NCI-H146 treated with DMSO at 0.1 percent for 48 hours (cell line): ENCODE results near the gene HDAC9.
"Not testable (repeated sequence)": the region's sequence is repeated elsewhere in the genome, so short reads cannot be mapped to it uniquely, and the experiment has no call there.

Experiments used
- DNase-seq: peaks from one replicate; lab custom pipeline; 2025; ENCODE audit not compliant: unreplicated experiment; lab: John Stamatoyannopoulos, UW

HDAC9 gene

DNA sequence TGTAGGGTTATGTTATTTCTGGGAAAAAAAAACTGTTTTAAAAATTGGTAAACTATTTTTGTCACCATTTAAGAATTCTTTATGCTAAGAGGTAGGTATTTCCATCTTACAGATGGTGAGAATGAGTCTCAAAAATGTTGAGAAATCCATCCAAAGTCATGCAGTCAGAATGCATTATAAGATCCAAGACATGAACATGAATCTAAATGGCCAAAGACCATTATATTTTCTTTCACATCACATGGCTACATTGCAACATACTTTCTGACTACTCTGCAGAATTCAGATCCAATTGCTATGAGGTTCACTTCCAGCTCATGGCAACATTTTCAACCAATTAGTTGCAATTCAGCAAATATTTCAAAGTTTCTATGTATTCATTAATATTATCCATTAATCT lies 440.7 kb downstream of the HDAC9 start:
- DNase-seq, result no peak

DNA sequence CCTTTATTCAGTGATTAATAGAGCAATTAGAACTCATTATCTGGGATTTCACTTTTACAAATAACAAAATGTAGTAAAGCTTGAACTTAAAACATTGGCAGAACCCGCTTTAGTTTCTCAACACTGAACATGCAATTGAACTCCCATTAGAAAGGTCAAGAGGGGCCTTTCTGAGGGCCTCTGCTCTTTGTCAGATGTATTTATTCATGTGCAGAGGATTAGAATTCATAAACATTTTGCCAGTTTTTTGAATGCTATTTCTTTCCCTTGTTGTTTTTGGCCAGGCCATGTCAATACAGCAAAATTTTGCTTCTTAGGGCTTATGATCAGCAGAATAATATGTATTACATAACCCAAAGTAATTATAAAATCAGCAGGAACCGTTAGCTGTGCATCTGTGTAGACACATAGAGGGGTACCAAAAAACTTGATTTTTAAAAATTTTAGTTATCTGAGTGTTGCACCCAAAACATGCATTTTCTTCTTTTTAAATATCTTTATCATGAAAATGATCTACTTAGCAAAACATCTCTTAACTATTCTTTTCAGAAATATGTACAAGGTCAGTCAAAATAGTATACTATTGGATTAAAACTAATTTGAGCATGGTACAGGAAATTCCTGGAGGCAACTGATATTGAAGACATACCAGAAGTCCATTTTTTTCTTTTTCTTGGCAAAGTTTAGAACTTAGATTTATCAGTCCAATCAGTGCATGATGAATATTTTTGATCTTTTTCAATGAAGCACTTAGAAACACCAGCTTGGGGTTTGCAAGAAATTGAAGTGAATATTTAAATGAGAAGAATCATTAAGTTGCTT lies 444.4 kb downstream of the HDAC9 start:
- DNase-seq, result no peak

DNA sequence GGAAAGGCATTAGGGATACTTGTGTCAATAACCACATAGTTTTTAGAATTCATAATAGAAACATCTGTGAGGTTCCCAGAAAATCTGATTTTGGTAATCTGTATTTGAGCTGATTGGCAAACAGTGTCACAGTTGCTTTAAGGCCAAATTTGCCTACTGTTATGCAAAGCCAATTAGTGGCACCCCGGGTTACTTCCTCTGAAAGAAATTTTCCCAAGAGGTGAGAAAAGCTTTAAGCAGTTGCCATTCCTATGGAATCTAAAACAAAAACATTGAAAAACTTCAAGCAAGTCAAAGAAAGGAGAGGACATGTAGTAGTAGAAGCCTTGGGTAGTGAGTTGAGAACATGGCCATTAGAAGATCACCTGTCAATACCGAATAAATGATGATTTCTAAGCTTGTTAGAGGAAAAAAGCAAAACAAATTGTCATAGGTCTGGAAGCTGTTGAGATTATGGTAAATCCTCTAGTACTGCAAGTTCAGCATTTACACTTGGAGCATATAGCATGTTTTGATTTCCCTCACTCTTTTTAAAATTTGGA lies 445.1 kb downstream of the HDAC9 start:
- DNase-seq, result no peak

DNA sequence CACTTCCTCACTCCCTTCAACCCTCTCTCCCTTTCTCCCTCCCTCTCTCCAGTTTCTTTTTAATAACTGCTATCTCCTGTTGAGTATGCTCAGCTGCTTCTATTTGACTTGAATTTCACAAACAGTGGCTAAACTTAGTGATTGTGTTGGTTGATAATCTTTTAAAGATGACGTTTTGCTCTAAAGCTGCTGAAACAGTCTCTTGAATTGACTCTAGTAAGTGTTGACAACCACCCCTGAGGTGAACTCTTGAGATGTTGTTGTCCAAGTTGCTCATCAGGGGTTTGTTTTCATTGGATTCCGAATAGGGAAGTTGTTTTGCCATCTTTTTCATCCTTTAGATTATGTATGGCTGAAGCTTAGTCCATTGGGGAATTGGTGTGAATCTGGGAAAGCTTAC lies 445.7 kb downstream of the HDAC9 start:
- no peak for DNase-seq

DNA sequence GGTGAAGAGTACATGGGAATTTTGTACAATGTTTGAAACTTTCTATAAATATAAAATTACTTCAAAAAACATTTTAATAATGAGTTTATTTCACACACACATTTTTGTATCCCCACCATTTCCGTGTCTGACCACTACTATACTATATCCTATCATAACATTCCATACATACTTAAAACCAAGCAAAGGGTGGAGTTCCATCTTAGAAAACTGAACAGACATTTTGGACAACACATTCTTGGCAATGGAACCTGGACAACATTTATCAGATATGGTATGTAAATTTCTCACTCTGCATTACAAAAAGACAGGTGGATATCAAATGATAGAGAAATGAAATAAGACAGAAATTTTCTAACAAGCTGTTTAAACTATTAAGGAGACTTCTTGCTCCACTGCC lies 453.0 kb downstream of the HDAC9 start:
- DNase-seq, result no peak

DNA sequence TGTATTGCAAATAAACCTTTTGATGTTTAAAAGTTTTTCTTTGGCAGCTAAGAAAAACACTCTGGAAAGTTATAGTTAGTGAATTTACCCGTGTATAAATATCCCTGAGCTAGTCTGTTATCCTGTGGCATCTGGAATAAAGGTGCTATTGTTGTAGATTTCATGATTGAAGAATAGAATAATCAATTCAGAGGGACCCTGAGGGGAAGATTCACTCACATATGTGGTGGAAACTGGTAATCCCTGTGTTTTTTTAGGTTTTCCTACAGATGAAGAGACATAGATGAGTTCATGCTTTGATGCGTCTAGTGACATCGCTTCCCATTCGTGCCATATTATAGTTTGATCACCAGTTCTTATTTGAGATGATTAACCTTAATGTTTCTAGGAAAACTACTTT lies 457.3 kb downstream of the HDAC9 start:
- DNase-seq, result no peak

DNA sequence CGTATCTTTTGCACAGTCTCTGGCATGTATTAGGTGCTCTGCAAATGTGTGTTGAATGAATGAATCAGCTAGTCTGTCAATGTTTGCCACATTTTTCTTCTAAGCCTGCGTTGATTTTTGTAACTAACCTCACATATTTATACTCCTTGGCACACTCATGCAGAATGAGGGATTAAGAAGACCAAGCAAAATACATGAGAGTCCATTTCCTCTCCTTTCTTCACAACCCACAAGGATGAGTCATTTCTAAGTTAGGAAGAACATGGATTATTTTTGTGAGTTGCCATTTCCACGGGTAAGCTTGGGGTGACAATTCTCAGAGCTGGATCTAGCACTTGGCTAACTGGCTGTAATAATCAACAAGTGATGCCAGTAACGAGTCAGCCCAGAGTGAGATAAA lies 463.1 kb downstream of the HDAC9 start:
- DNase-seq, result no peak

DNA sequence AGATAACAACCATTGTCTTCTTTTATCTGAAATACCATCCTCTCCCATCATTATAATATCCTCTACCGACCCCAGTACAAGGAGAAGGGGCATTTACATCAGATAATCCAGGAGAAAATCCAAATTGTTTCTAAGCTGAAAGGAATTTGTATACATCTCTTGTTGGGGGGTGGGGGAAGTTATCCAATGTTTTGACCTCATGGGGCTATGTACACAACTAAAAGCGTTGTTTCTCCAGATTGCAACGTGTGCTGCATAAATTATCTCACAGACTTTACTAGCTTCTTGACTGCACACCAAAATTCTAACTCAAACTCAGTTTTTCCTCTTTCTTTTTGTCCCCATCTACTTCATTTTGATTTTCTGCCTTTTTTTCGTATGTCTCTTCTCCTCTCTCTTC lies 465.2 kb downstream of the HDAC9 start:
- no peak for DNase-seq

DNA sequence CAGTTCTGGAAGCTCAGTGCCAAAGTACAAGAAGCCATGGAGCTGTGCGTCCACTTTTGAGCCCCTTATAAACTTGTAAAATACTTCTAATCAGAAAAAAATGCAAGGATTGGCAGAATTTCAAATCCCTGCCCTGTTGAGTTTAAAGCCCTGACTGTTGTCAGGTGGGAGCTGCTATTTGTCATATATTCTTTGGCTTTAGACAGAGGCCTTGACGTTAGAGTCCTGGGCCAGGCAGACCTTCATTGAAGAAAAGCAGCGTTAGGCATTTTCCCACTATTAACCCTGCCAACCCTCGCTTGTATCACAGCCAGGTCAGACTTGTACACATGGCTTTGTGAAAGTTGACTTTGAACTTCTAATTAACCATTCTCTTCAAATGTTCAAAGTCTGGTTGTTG lies 466.5 kb downstream of the HDAC9 start:
- no peak for DNase-seq

DNA sequence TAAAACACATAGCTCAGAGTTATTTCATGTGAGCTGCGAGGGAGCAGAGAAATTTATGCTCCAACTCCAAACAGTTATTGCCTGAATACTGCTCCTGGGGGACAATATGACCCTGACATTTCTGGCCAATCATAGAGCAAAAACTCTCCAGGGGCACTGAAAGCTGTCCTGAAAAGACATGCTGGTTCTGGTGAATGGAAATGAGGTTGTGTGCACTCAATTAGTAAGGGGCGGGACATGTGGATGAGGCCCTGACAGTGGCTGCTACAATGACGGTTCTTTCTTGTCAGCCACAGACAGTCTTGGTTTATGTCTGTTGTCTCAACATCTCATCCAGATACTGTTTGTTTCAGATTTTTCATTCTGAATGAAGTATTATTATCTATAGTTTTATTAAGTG lies 470.1 kb downstream of the HDAC9 start:
- no peak for DNase-seq

DNA sequence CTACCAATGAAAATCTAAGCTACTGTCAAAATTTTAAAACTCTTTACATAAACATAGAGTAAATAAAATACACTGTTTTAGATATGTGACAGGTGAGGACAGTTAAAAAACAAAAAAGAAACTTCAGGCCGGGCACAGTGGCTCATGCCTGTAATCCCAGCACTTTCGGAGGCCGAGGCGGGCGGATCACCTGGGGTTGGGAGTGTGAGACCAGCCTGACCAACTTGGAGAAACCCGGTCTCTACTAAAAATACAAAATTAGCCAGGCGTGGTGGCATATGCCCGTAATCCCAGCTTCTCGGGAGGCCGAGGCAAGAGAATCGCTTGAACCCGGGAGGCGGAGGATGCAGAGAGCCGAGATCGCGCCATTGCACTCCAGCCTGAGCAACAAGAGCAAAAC lies 472.2 kb downstream of the HDAC9 start:
- not testable (repeated sequence) for DNase-seq

DNA sequence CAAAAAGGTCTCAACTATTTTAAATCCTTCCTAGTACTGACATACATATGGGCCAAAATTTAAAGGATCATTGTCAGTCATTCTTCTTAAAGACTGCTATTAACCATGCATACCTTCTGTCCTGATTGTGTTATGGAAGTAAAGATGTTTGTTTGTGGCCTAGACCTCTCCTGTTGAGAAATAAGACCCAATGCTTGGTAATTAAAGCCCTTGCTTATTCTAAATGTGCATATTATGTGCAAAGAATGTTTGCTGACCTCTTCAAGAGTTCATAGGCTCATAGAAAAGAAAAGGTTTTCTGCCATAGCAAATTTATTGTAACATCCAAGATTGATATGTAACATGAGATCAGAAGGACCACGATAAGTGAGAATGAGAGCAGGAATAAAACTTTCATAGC lies 476.3 kb downstream of the HDAC9 start:
- DNase-seq, result no peak

DNA sequence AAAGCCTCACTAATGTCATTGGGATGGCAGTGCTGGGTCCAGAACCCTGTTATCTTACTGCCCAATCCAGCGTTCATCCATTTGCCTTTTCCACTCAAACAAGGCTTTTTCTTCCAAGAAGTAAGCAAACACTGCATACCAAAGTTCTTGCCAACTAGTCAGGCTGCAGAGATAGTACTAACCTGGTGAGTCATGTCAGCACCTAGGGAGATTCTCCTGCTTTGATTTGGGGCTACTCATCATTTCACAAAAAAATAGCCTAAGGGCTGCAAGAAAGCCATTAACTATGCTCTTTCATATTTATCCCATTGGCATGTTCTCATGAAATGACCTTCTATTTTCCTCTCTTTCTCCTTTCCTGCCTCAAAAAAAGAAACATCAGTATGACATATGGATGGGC lies 479.3 kb downstream of the HDAC9 start:
- no peak for DNase-seq

DNA sequence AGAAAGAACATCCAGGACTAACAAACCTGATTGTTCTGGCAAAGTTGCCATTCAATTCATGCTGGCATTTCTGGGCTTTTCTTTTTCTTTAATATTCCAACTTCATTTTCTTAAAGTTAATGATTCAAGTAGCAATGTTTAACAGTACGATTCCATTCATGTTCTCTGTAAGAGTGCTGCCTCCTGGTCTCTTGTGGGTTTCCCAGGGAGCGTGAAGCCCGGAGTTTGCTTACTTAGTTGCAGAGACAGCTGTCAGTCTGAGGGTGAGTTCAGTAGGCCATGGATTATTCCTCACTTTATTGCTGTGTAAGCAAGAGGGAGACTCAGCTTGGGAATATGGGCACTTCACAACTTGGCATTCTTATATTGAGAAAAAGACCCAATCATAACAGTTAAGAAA lies 479.7 kb downstream of the HDAC9 start:
- DNase-seq, result no peak

DNA sequence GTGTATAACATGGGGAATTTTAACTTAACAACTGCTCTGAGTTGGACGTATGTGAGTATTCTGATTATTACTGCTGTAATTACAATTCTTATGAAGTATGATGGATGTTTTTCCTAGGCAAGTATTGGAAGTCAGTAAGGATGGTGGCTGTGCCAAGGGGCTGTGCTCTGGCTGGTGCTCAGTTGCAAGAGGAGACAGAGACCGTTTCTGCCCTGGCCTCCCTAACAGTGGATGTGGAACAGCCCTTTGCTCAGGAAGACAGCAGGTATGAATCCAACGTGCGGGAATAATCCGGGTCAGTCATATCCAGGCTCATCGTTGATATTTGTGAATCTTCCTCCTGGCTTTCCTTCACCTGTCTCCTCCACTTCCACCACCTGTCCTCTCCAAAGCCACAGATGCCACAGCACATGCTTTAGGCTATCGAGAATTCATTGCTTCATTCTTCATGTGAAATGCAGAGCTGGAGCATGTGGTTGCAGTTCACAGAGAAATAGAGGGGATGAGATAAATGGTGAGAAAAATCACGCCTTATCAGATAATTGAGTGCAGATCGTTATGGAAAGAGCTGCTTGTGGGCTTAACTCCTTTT lies 480.2 kb downstream of the HDAC9 start:
- DNase-seq, result no peak

DNA sequence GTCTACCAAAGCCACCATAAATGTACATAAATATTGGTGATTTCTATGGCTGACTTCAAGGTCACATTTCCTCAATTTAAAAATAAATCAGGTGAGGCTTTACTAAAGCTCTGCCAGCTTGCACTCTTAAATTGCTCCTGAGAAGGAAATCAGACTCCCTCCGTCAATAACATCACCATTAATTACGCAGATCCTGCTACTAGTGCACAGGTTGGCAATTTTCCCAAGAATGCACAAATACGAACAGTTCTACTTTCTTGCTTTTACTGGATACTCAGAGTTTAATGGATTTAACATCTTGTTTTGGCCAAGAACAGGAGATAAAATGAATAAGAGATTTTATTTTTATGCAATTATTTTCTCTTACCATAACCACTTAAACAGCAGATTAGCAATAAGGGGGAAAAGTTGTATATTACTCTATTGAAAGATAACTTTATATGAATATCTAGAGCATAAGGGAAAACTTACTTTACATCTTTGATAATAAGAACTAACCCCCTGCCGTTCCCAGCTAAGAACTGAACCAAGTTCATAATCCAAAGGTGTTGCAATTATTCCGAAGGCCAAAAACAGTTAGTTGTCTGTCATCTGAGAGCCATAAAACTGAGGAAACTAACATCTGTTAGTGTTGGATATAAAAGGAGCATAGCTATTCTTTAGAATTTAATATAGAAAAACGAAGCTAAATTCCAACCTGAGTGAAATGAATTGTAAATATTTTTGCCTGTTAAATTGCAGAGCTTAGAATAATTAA lies 481.3 kb downstream of the HDAC9 start:
- DNase-seq, result no peak

DNA sequence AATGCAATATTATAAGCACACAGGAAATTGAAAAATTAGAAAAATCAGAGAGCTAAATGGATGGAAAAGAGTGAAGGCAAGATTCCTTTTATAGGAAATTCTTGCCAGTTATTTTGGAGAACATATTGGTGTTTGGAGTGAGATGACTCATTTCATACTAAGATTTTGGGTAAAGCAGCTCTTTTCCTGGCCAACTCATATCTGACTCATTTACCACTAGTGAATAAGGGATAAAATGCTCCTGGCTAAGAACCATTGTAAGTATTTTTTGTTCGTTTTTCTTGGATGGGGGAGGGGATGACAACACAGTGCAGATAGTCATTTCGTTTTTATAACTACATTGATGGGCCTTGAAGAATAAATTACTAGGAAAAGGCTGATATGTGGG lies 482.6 kb downstream of the HDAC9 start:
- DNase-seq, result no peak

DNA sequence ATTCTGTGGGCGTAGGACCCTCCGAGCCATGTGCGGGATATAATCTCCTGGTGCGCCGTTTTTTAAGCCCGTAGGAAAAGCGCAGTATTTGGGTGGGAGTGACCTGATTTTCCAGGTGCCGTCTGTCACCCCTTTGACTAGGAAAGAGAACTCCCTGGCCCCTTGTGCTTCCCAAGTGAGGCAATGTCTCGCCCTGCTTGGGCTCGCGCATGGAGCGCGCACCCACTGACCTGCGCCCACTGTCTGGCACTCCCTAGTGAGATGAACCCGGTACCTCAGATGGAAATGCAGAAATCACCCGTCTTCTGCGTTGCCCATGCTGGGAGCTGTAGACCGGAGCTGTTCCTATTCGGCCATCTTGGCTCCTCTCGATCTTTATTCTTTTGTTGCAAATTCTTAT lies 495.2 kb downstream of the HDAC9 start:
- DNase-seq, result not testable (repeated sequence)

DNA sequence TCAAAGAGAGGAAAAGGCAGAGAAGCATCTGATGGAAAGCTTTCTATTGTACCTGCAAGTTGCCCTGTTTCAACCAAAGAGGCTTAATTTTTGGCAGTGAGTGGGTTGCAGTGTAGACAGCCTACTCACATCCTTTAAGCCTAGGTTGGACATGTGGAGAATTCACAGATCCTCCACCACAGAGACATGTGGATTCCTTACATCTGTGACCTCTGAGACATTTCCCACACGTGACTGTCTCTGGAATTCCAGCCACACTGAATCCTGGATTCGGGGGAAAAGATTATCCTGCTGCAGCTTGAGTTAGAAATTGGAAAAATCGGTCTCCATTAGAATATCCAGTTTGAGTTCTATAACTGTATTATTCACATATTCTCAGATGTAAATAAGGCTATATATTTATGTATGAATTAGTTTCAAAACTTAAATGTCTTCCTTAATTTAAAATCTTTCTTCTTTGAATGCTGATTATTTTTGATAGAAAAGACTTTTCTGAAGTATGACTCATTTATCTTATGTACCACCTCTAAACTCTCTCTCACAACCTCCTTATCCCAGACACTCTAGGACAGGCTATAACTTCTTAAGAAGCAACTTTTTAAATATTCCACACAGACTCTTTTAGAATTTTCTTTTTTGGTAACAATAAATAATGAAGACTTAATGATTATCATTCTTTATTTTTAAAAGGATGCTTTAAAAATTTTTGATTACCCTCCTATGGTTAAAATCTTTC lies 498.6 kb downstream of the HDAC9 start:
- no peak for DNase-seq

DNA sequence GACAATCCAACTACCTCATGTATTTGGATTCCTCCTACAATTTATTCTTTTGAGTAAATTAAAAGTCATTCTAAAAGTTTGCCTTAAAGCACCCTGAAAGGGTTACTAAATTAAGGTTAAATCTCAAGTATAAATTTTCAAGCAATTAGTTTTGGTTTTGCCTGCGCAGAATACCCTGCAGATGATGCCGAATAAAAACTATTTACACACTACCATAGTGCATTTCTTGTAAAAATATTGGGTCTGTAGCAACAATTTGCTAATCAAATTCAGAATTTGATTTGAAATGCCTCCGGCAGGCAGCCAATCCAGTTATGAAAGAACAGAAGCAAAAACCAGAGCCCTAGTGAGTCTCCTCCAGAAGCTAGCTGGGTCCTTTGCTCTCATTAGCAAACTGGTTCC lies 499.7 kb downstream of the HDAC9 start:
- DNase-seq, result no peak

DNA sequence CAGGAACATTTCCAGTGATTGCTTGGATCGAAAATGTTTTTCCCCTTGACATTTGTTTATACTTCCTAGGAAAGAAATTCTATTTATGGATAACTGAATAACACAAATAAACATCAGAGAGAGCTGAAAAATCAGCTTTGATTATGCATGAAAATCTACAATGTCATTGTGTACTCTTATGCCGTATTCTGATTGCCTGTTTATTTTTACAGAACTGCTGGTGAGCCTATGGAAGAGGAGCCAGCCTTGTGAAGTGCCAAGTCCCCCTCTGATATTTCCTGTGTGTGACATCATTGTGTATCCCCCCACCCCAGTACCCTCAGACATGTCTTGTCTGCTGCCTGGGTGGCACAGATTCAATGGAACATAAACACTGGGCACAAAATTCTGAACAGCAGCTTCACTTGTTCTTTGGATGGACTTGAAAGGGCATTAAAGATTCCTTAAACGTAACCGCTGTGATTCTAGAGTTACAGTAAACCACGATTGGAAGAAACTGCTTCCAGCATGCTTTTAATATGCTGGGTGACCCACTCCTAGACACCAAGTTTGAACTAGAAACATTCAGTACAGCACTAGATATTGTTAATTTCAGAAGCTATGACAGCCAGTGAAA lies 500.4 kb downstream of the HDAC9 start:
- DNase-seq, result no peak
